Erythroblast (primary cell): Measurements from ENCODE around the gene CEMIP.

ENCODE experiments used
- GATA1 ChIP-seq: IDR thresholded peaks from 2 replicates; pipeline ENCODE4 v1.6.1; 2011; ENCODE audit warnings: low read depth, mild to moderate bottlenecking, control low read depth, low read length, moderate library complexity
- POLR2A ChIP-seq: IDR thresholded peaks from 2 replicates; pipeline ENCODE4 v1.6.1; 2011; ENCODE audit warnings: mild to moderate bottlenecking, low read length

- TF ChIP-seq POLR2A (no peak), GATA1 (no peak)
Measured at GRCh38 chr15:80966431-80967197, 187.4 kb downstream of the CEMIP start.
